B cell (primary cell): ENCODE results near the gene NAIF1. TPM values are rescaled to one million over a fixed set of nuclear protein-coding genes. Genes with fewer than 3 reads are reported as not detected.

Experiments
- ATAC-seq: fragments of 200-7000 bp; cut with Tn5 transposase; one replicate; pipeline ENCODE4 v1.10.0; 2021; ENCODE audit warnings: low read depth, mild to moderate bottlenecking, moderate number of reproducible peaks, moderate library complexity
- CTCF ChIA-PET: fragments of 350-600 bp; sonication (Branson Sonifier 250); formaldehyde crosslinking; loops from one replicate; lab custom pipeline; 2021; ENCODE audit warnings: antibody characterized with exemption, inconsistent platforms; lab: Charles Lee
- POLR2A ChIA-PET: fragments of 350-600 bp; sonication (Branson Sonifier 250); formaldehyde crosslinking; loops from one replicate; lab custom pipeline; 2021; ENCODE audit warnings: antibody characterized with exemption; lab: Charles Lee
- DNase-seq: peaks from one replicate; pipeline ENCODE4 v3.0.0; 2013
- H2AFZ ChIP-seq: 2 replicates; pipeline ENCODE4 v1.6.1; 2012; ENCODE audit warnings: mild to moderate bottlenecking, low read depth, low read length; ENCODE audit not compliant: insufficient read depth, poor library complexity, severe bottlenecking
- H3K27ac ChIP-seq, 2 donors: 1 replicate in 1 of 2; 2 replicates in 1 of 2; pipeline ENCODE4 v1.5.1; 2012 to 2013; ENCODE audit warnings: low read length in 2 of 2, mild to moderate bottlenecking in 2 of 2, moderate library complexity in 1 of 2
- H3K27me3 ChIP-seq, 4 experiments: fragments of 200-600 bp in 1 of 4; sonication (generic) in 1 of 4; replicated peaks in 1 of 4; 1 replicate in 2 of 4; 2 replicates in 2 of 4; pipeline versions ENCODE4 v1.6.1 to v1.7.0; 2013 to 2016; ENCODE audit warnings: low read length in 3 of 4, mild to moderate bottlenecking in 2 of 4, mixed read lengths in 1 of 4, moderate library complexity in 1 of 4; ENCODE audit not compliant: insufficient read depth in 4 of 4, control insufficient read depth in 3 of 4; ENCODE audit errors: control extremely low read depth in 1 of 4
- H3K36me3 ChIP-seq, 2 experiments: replicated peaks in 1 of 2; 1 replicate in 1 of 2; 2 replicates in 1 of 2; pipeline versions ENCODE4 v1.6.1 to v1.7.1; 2013; ENCODE audit warnings: low read length in 1 of 2; ENCODE audit not compliant: insufficient read depth in 2 of 2, control insufficient read depth in 1 of 2; ENCODE audit errors: control extremely low read depth in 1 of 2, extremely low read depth in 1 of 2
- H3K4me1 ChIP-seq, 2 donors: fragments of 200-600 bp in 1 of 2; sonication (generic) in 1 of 2; 1 replicate in 1 of 2; 2 replicates in 1 of 2; pipeline versions ENCODE4 v1.5.1 to v1.6.1; 2013 to 2017; ENCODE audit warnings: low read length in 2 of 2; ENCODE audit not compliant: control insufficient read depth in 2 of 2, insufficient read depth in 2 of 2
- H3K4me2 ChIP-seq: replicated peaks from 2 replicates; pipeline ENCODE3; 2012; ENCODE audit warnings: mild to moderate bottlenecking, low read depth, low read length; ENCODE audit not compliant: poor library complexity, severe bottlenecking
- H3K4me3 ChIP-seq, 5 experiments: fragments of 200-600 bp in 1 of 5; sonication (generic) in 1 of 5; 1 replicate in 3 of 5; 2 replicates in 2 of 5; pipeline versions ENCODE4 v1.5.1 to v1.7.0; 2011 to 2016; ENCODE audit warnings: low read length in 4 of 5, mild to moderate bottlenecking in 4 of 5, low read depth in 2 of 5, control low read depth in 1 of 5, moderate library complexity in 1 of 5; ENCODE audit not compliant: insufficient read depth in 1 of 5; ENCODE audit errors: control extremely low read depth in 1 of 5, extremely low read depth in 1 of 5
- H3K79me2 ChIP-seq: fragments of 200-600 bp; sonication (generic); one replicate; pipeline ENCODE4 v1.6.0; 2016; ENCODE audit warnings: low read length; ENCODE audit not compliant: control insufficient read depth, insufficient read depth
- H3K9ac ChIP-seq: fragments of 200-600 bp; sonication (generic); 2 replicates; pipeline ENCODE4 v1.6.1; 2017; ENCODE audit warnings: mild to moderate bottlenecking, low read length, moderate library complexity
- H3K9me3 ChIP-seq, 3 donors: one replicate each; pipeline versions ENCODE4 v1.6.1 to v1.7.1; 2013; ENCODE audit warnings: low read length in 2 of 3; ENCODE audit not compliant: control insufficient read depth in 2 of 3, insufficient read depth in 1 of 3; ENCODE audit errors: control extremely low read depth in 1 of 3
- H4K20me1 ChIP-seq: 2 replicates; pipeline ENCODE4 v1.6.0; 2012; ENCODE audit warnings: mild to moderate bottlenecking, low read length; ENCODE audit not compliant: insufficient read depth, control insufficient read depth, poor library complexity, severe bottlenecking
- H3K27ac Mint-ChIP-seq: one replicate; pipeline ENCODE4 v1.8.0; 2021; ENCODE audit warnings: mixed read lengths
- H3K27me3 Mint-ChIP-seq: one replicate; pipeline ENCODE4 v1.8.0; 2021; ENCODE audit warnings: mixed read lengths
- H3K4me1 Mint-ChIP-seq: one replicate; pipeline ENCODE4 v1.8.0; 2021; ENCODE audit warnings: mixed read lengths
- H3K4me3 Mint-ChIP-seq: one replicate; pipeline ENCODE4 v1.8.0; 2021; ENCODE audit warnings: mixed read lengths
- H3K9me3 Mint-ChIP-seq: one replicate; pipeline ENCODE4 v1.8.0; 2022; ENCODE audit warnings: mixed read lengths; ENCODE audit not compliant: insufficient read depth
- EZH2 ChIP-seq: IDR thresholded peaks from 2 replicates; pipeline ENCODE4 v1.6.1; 2012; ENCODE audit warnings: borderline replicate concordance, low read depth, mild to moderate bottlenecking, moderate library complexity, low read length; ENCODE audit not compliant: insufficient read depth, poor library complexity, severe bottlenecking
- WGBS: methylation state at CpG from one replicate; pipeline ENCODE4 v1.1.5; 2013; ENCODE audit warnings: missing lambda C conversion rate; ENCODE audit not compliant: insufficient coverage; 5-methylcytosine and 5-hydroxymethylcytosine counted together
- intact Hi-C: fragments of 100-400 bp; cut with micrococcal nuclease; formaldehyde crosslinking; loops from one replicate; pipeline ENCODE4 v1.10.0; 2022
- polyA plus RNA-seq: library from polyadenylated mRNA; depleted of rRNA; stranded (reverse); fragments of >200 nt; gene quantifications from 2 replicates; pipeline ENCODE4 v1.2.3, GENCODE V29; 2012
- total RNA-seq, 2 donors: library from RNA; stranded (reverse); fragments of 120-200 nt in 1 of 2; gene quantifications; 1 replicate in 1 of 2; 2 replicates in 1 of 2; pipeline versions ENCODE4 v1.2.3 to v1.2.4, GENCODE V29; 2013 to 2022
- TF ChIP-seq, protein P1 (sequence below): fragments of 200-600 bp; IDR thresholded peaks from one replicate; pipeline ENCODE4 v1.8.0; 2022; ENCODE audit warnings: antibody characterized with exemption, mild to moderate bottlenecking

The NAIF1 gene
- total and polyA plus RNA-seq, 2 donors (not counting 1 experiment from before 2014, with no cell fraction given), result 11.4 to 16.6 TPM

DNA sequence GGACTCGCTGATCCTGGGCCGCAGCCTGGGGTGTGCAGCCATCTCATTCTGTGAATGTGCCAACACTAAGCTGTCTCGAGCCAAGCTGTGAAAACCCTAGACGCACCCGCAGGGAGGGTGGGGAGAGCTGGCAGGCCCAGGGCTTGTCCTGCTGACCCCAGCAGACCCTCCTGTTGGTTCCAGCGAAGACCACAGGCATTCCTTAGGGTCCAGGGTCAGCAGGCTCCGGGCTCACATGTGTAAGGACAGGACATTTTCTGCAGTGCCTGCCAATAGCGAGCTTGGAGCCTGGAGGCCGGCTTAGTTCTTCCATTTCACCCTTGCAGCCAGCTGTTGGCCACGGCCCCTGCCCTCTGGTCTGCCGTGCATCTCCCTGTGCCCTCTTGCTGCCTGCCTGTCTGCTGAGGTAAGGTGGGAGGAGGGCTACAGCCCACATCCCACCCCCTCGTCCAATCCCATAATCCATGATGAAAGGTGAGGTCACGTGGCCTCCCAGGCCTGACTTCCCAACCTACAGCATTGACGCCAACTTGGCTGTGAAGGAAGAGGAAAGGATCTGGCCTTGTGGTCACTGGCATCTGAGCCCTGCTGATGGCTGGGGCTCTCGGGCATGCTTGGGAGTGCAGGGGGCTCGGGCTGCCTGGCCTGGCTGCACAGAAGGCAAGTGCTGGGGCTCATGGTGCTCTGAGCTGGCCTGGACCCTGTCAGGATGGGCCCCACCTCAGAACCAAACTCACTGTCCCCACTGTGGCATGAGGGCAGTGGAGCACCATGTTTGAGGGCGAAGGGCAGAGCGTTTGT is 40.5 kb upstream of the NAIF1 start:
- no peaks in the 10 kb centered on the region for H3K4me1 ChIP-seq
- peaks cover 9 to 55% of the 10 kb centered on the region in 2 experiments for H3K36me3 ChIP-seq
- H3K27me3 ChIP-seq, result no peaks in the 10 kb centered on the region
- no peaks in the 10 kb centered on the region for H3K9me3 ChIP-seq
- ChIA-PET CTCF (interaction anchor here (0.6 kb wide), 1 partner anchor 24 kb away, joined by 4 read pairs; no protein-coding TSS in a partner anchor), POLR2A (no interaction called here)
- no peak overlapping the region for H3K4me3 ChIP-seq
- Mint-ChIP-seq H3K4me3 (no peak overlapping the region), H3K9me3 (no peaks in the 10 kb centered on the region), H3K4me1 (peaks cover 4% of the 10 kb centered on the region), H3K27ac (no peak overlapping the region), H3K27me3 (no peaks in the 10 kb centered on the region)
- DNase-seq, result no peak
- 89% methylated on average over 16 of the region's 18 CpGs for WGBS
- H3K27ac ChIP-seq, result no peak overlapping the region
- no peak for TF ChIP-seq EZH2
- TF ChIP-seq, protein P1, sequence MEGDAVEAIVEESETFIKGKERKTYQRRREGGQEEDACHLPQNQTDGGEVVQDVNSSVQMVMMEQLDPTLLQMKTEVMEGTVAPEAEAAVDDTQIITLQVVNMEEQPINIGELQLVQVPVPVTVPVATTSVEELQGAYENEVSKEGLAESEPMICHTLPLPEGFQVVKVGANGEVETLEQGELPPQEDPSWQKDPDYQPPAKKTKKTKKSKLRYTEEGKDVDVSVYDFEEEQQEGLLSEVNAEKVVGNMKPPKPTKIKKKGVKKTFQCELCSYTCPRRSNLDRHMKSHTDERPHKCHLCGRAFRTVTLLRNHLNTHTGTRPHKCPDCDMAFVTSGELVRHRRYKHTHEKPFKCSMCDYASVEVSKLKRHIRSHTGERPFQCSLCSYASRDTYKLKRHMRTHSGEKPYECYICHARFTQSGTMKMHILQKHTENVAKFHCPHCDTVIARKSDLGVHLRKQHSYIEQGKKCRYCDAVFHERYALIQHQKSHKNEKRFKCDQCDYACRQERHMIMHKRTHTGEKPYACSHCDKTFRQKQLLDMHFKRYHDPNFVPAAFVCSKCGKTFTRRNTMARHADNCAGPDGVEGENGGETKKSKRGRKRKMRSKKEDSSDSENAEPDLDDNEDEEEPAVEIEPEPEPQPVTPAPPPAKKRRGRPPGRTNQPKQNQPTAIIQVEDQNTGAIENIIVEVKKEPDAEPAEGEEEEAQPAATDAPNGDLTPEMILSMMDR, result no peak
- no peak overlapping the region for H3K4me2 ChIP-seq
- H4K20me1 ChIP-seq, result peaks cover 25% of the 10 kb centered on the region
- no peak overlapping the region for H3K9ac ChIP-seq
- peaks cover 15% of the 10 kb centered on the region for H3K79me2 ChIP-seq
- no peak overlapping the region for H2AFZ ChIP-seq
- intact Hi-C loops, result no loop called here
- ATAC-seq, result no peak

DNA sequence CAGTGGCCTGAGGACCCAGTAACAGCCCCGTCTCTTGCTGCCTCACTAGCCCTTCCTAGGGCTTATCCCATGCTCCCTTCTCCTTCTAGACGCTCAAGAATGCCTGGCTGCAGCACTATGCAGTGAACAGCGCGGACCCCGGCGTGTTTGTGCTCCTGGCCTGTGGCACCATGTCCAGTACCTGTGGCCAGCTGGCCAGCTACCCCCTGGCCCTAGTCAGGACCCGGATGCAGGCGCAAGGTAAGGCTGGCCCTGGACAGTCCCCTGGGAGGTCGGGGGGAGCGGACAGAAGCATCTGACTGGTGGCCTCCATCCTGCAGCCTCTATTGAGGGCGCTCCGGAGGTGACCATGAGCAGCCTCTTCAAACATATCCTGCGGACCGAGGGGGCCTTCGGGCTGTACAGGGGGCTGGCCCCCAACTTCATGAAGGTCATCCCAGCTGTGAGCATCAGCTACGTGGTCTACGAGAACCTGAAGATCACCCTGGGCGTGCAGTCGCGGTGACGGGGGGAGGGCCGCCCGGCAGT is 39.9 kb upstream of the NAIF1 start:
- POLR2A ChIA-PET, result interaction anchor here (0.5 kb wide), 1 partner anchor 57 kb away, joined by 3 read pairs; no protein-coding TSS in a partner anchor
- no peaks in the 10 kb centered on the region for H3K9me3 Mint-ChIP-seq

More for the DNA sequence above, 39.9 kb upstream of the NAIF1 start:
- Histone ChIP-seq H3K9ac (no peak overlapping the region), H2AFZ (no peak overlapping the region), H3K79me2 (peaks cover 18% of the 10 kb centered on the region), H3K9me3 (no peaks in the 10 kb centered on the region), H3K4me2 (no peak overlapping the region), H3K36me3 (peaks cover 9 to 61% of the 10 kb centered on the region in 2 experiments), H4K20me1 (peaks cover 25% of the 10 kb centered on the region), H3K27ac (no peak overlapping the region), H3K27me3 (no peaks in the 10 kb centered on the region), H3K4me1 (no peaks in the 10 kb centered on the region), H3K4me3 (no peak overlapping the region)
- no peaks in the 10 kb centered on the region for H3K27me3 Mint-ChIP-seq
- CTCF ChIA-PET, result interaction anchor here (0.6 kb wide), 1 partner anchor 23 kb away, joined by 4 read pairs; no protein-coding TSS in a partner anchor
- H3K4me1 Mint-ChIP-seq, result peaks cover 4% of the 10 kb centered on the region
- WGBS, result 97% methylated on average over 23 of the region's 23 CpGs
- H3K4me3 Mint-ChIP-seq, result no peak overlapping the region
- intact Hi-C loops, result no loop called here
- TF ChIP-seq EZH2, result no peak
- TF ChIP-seq, protein P1, result no peak
- DNase-seq, result no peak
- no peak for ATAC-seq
- H3K27ac Mint-ChIP-seq, result no peak overlapping the region
